ENCODE measurements around the gene ACTN2.

GRCh38 chr1:236645016-236645680 lies 41.2 kb upstream of the ACTN2 start:
- TF ChIP-seq CTCF (IDR thresholded peaks at IDR 0.05) (no peak), POLR2A (IDR thresholded peaks at IDR 0.05; ENCODE audit: low read depth) (no peak)
